ENCODE measurements around the gene BICD2.

GRCh38 chr9:92716557-92716956, 48.1 kb downstream of the BICD2 start:
- TF ChIP-seq CHD2 (IDR thresholded peaks at IDR 0.05; ENCODE audit: low read length) = no peak
- TF ChIP-seq EZH2 (IDR thresholded peaks at IDR 0.05; ENCODE audit: low read depth, low read length, severe bottlenecking) = no peak
- TF ChIP-seq EP300 (IDR thresholded peaks at IDR 0.05; ENCODE audit: borderline replicate concordance in 1 of 2, low read depth in 2 of 2, low read length in 2 of 2) = no peak
- no peak for TF ChIP-seq TEAD4 (IDR thresholded peaks at IDR 0.05; ENCODE audit: low read depth, low read length)
- TF ChIP-seq HDAC6 (IDR thresholded peaks at IDR 0.05; ENCODE audit: low read depth, low read length) = no peak
- peak in 2 of 3 experiments; percentile 91; a peak in 3 of 4 replicates for TF ChIP-seq CTCF (IDR thresholded peaks at IDR 0.05; ENCODE audit: control extremely low read depth in 1 of 3, insufficient read depth in 1 of 3, low read depth in 1 of 3, low read length in 3 of 3)

Data from H1 (cell line).